GM23248 (cell line): ENCODE data around the gene ANKRD30B.

Experiments
- EZH2 ChIP-seq: fragments of 200-600 bp; sonication (generic); IDR thresholded peaks from 2 replicates; pipeline ENCODE4 v1.6.1; 2018; ENCODE audit warnings: antibody characterized with exemption, mild to moderate bottlenecking; ENCODE audit not compliant: insufficient read depth, poor library complexity, severe bottlenecking
- EZH2phosphoT487 ChIP-seq: fragments of 200-600 bp; sonication (generic); IDR thresholded peaks from 2 replicates; pipeline ENCODE4 v1.6.1; 2018; ENCODE audit warnings: antibody characterized with exemption, moderate library complexity, mild to moderate bottlenecking, low read depth; ENCODE audit not compliant: insufficient read depth

DNA sequence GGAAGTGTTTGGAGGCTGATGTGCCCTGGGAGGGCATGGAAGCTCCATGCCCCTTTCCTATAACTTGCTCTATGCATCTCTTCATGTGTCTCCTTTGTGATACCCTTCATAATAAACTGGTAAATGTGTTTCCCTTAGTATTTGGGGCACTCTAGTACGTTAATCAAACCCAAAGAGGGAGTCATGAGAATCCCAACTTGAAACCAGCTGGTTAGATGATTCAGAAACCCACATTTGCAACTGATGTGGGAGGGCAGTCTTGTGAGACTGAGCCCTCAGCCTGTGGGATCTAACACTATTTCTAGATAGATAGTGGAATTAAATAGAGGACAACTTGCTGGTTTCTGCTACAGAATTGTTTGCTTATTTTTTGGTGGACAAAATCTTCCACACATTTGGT is 20.3 kb downstream of the ANKRD30B start:
- no peak for TF ChIP-seq EZH2
- TF ChIP-seq EZH2phosphoT487 = no peak
